Stimulated activated CD8-positive, alpha-beta memory T cell treated with anti-CD3 and anti-CD28 coated beads, Interleukin-4, amount 100 ng/mL, for 4 hours (primary cell): ENCODE results near the gene ANGEL2.
"Not testable (repeated sequence)": the region's sequence is repeated elsewhere in the genome, so short reads cannot be mapped to it uniquely, and the experiment has no call there.

Experiments used
- DNase-seq, 2 donors: peaks; one replicate each; pipeline ENCODE4 v3.0.0-alpha.2; 2020; ENCODE audit warnings: low read depth in 2 of 2, low spot score in 1 of 2

Gene ANGEL2

DNA sequence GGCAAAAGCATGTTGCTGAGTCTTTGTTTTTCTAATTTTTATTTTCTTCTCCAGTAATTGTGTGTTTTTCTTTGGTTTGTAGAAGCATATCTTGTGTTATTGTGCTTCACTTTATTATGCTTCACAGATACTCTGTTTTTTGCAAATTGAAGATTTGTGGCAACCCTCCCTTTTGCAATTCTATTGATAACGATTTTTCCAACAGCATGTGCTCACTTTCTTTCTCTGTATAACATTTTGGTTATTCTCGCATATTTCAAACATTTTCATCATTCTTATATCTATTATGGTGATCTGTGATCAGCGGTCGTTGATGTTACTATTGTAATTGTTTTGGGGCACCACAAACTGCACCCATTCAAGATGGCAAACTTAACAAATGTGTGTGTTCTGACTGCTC lies 3.8 kb upstream of the ANGEL2 start:
- DNase-seq, result no peak

DNA sequence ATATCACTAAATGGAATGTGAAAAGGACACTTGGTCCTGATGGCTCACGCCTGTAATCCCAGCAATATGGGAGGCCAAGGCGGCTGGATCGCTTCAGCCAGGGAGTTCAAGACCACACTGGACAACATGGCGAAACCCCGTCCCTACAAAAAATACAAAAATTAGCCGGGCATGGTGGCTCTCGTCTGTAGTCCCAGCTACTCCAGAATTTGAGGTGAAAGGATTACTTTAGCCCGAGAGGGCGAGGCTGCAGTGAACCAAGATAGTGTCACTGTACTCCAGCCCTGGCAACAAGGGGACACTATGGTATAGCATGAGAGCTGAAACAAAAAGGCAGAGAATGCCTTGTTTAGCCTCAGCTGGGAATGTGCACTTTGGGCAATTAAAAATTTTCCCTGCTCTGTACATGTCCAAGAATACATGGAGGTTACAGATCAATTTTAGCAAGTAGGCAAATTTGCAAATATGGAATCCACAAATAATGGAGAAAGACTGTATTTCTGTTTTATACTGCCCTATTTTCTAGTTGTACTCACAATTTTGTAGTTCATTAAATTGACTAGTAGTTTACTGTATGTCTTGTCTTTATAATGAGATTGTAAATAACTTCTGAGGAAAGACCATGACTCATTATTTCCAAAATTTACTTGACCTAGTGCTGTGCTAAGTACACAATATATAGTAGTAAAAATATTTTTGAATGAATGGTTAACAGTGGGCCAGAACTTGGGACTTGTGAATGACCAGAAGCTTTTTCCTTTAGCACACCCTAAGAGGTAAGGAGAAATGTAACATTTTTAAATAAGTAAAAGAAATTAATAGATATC lies 2.0 kb upstream of the ANGEL2 start:
- DNase-seq, result no peak

DNA sequence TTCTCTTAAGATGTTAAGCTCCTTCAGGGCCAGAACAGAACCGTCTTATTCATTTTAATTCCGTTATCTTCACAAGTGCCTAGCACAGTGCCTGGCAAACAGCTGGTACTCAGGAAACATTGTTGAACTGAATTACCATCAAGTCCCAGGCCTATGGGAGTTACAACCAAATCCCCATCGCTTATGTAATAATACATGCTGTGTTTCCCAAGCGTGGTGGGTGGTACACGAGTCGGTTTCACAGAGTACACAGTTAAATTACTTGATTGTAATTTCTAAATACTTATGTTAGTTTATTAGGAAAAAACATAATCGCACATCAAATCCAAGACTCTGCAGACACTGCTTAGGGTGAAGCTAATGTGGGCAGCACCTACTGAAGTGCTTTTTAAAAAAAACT lies 1.0 kb downstream of the ANGEL2 start:
- DNase-seq, result no peak

DNA sequence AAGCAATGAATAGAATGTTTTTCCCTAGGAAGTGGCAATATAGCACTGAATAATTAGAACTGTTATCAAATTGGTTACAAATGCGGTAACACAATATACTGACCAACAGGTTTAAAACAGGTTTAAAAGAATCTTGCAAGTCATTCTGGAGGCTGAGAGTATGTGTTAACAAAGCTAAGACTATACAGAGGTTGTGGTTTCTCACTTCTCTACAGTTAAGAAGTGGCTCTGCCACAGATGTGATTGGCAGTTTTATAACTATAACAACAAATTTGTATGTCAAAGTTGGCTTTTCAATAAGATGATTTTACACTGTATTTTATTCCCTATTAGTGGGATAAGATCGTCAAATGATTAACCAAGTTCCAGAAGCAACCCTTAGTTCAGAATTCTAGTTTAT lies 7.1 kb downstream of the ANGEL2 start:
- no peak for DNase-seq

DNA sequence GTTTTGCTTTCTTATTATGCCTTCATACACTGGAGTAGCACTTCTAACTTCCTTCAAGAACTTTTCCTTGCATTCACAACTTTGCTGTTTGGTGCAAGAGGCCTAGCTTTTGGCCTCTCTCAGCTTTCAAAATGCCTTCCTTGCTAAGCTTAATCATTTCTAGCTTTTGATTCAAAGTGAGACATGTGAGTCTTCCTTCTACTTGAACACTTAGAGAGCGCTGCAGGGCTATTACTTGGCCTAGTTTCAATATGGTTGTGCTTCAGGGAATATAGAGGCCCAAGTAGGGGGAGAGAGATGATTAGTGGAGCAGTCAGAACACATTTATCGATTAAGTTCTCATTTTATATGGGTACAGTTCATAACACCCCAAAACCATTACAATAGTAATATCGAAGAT lies 12.4 kb downstream of the ANGEL2 start:
- DNase-seq, result no peak

DNA sequence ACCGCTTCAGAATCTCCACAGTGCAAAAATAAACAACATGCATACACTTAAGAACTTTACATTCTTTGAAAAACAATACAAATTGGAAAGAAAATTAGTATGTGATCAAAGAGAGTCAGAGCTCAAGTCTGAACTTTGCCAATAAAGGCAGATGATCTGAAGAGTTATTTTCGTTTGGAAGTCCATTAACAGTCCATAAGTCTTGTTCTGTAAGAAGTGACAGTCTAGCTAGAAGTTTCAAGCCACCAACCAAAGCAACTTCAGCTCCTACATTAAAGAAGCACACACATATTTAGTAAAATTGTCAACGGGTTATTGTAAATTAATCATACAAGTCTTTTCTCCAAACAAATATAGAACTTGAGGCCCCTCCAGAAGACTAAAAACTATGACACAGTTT lies 20.7 kb downstream of the ANGEL2 start:
- DNase-seq, result no peak

DNA sequence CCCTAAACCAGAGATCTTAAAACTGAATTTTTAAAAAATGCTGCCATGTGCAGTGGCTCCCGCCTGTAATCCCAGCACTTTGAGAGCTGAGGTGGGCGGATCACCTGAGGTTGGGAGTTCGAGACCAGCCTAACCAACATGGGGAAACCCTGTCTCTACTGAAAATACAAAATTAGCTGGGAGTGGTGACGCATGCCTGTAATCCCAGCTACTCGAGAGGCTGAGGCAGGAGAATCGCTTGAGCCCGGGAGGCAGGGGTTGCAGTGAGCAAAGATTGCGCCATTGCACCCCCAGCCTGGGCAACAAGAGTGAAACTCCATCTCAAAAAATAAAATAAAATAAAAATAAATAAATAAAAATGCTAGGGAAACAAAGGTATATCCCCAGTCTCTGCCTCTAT lies 21.7 kb downstream of the ANGEL2 start:
- not testable (repeated sequence) for DNase-seq

DNA sequence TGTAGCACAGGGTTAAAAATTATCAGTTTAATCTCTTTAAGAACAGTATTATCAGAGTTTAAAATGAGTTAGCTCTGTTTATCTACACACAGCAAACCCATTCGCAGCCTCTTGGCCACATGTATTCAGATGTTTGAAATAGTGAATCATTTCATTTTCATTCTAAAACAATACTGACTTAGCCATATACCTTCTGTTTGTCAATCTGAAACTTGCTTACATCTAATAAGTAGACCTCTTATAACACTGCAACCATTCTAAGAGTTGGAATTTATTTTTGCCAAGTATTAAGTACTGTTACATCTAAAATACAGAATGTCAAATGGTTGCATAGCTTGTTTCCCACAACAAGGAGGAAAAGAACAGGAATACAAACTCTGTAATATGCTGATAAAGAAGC lies 25.4 kb downstream of the ANGEL2 start:
- DNase-seq, result no peak

DNA sequence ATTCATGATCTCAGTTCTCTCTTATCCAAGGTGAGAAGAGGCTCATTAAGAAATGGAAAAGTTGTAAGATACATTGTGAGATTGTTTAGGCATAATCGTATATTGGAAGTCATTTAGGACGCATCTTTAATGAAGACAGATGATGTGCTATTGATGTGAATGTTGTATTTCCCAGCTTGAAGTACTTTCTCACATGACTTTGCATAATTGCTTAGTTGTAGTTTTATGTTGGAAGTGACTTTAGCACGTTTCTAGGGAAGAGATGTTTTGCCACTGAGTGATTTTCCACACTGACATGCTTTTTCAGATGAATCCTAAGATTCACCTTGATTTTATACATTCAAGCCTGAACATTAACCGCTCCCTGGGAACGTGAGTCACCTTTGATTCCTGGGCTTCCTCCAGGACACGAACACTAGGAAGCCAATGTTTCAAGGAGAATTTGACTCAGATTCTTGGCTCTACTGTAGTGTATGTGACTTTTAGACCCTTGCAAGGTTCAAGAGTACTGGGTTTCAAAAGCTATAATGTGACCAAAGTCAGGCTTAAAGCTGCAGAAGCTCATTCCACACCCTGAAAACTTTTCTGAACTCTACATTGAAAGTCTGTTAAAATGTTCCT lies 27.9 kb downstream of the ANGEL2 start:
- DNase-seq, result no peak

DNA sequence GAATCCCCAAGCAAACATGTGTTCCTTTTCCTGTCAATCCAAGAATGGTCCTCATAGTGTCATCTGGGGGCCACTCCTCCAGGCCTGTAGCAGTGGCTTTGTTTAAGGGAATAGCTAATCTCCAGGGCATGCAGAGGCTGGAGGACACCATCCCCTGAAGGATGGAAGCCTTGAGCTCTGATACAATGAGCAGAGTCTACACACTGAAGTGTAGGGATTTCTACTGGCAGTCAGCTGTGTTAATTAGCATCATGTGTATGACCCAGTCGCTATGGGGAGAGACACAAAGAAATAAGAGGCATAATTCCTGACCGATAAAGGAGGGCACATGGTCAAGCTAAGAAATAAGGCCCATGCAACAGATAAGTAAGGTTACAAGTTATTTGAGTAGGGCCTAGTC lies 29.1 kb downstream of the ANGEL2 start:
- DNase-seq, result no peak

DNA sequence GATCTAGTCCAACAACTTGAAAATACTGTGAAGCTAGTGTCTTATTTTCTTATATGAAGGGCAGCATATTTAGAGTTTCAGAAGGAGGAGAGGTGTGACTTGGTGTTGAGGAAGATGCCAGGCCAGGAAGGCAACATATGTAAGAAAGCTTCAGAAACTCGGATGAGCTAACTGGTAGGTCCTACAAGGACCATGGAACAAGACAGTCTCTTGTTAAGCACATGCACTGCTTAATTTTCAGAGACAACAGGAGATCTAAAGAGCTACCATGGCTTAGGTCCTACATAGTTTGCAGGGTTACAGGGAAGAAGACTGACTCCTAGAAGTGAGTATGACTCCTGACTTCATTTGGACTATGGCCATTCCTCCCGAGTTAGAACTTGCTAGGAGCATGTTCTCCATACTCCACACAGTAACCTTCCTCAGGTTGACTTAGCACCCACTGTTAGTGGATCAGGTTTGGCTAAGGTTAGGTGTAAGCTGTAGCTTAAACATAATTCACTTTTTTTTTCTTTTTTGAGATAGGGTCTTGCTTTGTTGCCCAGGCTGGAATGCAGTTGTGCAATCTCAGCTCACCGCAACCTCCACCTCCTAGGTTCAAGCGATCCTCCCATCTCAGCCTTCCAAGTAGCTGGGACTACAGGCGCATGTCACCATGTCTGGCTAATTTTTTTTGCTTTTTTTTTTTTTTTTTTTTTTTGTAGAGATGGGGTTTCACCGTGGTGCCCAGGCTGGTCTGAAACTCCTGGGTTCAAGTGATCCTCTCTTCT lies 31.0 kb downstream of the ANGEL2 start:
- no peak for DNase-seq

DNA sequence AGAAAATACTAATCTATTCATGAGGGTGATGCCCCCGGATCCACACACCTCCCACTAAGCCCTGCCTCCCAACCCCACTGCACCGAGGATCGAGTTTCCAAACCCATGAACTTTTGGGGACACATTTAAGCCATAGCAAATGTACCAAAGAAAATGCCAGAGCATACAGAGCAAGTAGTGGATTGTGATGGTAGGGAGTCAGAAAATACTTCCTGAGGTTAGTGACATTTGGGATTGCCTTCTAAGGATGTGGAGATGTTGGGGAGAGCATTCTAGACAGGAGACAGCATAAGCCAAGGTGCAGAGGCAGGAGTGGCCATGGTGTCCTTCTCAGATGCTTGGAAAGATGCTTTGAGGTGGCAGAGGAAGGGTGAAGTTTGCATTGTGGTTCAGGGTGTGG lies 32.2 kb downstream of the ANGEL2 start:
- no peak for DNase-seq

DNA sequence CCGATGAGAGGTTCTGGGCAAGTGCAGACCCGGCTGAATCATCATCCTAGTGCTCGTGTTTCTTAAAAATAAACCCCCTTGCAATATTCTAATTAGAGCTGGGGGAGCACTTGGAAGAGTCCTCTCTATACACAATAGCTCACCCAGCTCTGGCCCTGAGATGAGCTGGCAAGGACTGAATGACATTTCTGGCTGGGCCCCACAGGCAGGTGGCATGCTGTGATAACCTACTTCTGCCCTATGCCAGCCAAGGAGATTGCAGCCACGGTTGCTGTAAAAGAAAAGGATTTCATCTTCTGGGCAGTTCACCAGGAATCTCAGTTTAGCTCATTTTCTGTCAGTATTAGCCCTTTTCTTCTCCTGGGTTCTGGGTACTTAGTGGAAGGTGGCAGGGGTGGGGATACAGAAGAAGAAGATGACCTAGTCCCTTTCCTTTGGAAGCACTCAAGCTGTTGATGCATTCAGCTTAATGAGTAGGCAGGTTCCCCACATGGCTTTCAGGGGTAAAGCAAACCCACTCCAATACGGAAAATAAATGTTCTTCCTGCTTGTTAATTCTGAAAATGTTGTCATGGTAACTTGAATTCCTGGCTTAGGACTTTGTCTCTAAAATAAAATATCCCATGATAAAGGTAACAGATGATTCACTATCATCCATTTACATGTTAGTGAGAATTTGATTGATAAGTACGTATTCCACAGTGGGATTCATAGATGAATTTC lies 33.1 kb downstream of the ANGEL2 start:
- no peak for DNase-seq

DNA sequence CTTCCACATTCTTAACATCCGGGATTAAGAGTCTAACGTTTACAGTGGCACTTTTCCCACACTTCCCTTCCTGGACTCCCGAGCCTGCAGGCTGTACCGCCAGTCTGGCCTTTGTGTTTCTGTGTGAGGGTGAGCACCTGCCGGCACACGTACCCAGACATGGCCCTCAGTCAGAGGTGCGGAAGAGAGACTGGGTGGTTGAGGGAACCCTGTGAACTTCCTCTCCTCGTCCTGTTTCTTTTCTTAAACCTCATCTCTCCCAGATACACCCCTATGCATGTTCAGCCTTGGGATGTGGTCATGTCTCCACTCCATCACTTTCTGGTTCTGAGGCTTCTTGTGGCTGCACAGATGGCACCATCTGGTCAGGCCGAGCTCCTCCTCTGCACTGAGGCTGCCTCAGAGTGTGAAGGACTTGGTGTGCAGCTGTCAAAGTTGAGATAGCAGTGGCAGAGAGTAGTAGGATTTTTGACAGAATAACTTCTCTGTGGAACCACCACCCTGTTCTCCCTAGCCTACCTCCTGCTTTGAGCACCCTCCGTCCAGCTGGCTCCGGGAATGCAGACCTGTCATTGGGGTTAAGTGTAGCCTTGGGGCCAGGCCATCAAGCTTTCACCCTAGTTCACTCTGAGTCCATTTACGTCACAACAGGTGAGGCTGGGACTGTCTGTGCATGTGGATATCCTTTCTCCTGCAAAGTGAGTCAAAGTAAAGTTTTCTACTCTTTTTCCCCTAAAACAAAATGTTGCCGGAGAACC lies 33.9 kb downstream of the ANGEL2 start:
- DNase-seq, result no peak

DNA sequence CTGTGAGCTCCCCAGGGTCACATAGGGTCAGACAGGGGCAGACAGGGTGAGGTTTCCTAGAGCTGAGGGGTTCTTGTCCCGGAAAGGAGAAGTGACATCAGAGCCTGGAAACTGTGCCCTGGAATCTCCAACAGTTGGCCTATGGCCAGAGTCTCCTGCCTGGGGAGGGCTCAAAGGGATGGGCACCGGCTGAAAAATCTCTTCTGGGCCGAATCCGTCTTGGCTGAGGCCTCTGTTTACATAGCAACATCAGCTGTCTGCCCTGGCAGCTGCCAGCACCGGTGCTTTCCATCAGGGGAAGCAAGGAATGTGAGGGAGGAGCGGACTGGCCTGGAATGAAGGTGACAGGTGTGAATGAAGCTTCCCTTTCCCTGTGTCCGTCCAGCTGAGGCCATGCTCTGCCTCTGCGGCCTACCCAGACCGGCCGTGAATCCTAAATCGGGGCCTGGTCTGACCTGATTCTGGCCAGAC lies 34.6 kb downstream of the ANGEL2 start:
- DNase-seq, result no peak

DNA sequence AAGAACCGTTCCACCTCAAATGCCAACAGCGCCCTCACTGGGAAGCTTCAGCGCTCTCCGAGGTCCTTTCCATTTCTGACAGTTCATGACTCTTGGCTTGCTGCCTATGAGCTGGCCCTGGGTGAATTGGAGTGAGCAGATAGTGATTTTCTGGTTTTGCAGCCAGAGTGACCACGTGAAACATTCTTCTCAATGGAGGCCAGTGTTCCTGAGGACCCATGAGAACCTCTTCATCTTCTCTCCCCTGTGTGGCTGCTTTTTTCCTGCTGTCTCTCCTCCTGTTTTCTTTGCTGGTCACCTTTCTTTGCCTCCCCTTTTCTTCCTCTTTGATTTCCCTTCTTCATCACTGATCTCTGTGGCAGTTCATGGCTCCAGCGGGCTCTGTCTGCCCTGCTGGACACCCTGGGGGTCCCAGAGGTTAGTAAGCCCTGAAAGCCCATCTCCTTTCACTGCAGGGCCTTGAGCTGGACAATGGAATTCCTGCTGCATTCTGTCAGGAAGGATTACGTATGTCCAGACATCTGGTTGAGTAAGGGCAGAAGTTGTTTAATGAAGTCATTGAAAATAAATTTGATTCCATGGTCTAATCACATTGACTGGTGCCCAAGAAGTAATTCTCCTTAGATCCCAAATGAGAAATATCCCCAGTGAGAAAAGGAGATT lies 35.4 kb downstream of the ANGEL2 start:
- DNase-seq, result no peak

DNA sequence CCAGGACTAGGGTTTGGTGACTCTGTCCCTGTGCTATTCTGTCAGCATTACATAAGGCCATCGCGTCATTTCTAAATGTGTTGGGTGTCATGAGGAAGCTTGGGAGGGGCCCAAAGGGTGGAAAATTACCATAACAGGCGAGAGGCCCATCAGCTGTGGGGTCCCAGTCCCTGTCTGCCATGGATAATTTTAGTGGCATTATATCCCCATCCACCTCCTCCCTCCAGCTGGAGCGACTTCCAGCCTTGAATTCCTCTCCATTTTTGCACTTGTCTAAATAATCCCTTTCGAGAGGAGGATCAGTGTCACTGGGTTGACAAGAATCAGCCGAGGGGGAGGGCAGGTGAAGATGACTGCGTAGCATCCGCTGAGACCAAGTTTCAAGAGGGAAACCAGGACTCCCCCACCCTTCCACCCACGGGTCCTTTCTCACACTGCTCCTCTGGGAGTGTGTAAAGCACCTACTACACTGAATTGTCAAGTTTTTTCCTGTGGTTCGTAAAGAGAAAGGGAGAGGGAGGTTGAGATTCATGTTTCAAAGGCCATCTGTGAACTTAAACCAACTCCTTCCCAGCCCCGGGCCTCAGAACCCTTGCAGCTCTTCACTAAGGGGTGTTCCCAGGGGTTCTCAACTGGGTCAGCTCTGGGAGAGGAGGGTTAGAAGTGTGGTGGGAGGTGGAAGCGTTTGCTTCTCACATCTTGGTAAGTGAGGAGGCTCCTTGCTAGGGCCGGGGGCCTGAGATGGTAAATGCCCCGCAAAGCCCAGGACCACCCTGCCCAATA lies 36.1 kb downstream of the ANGEL2 start:
- DNase-seq, result no peak

DNA sequence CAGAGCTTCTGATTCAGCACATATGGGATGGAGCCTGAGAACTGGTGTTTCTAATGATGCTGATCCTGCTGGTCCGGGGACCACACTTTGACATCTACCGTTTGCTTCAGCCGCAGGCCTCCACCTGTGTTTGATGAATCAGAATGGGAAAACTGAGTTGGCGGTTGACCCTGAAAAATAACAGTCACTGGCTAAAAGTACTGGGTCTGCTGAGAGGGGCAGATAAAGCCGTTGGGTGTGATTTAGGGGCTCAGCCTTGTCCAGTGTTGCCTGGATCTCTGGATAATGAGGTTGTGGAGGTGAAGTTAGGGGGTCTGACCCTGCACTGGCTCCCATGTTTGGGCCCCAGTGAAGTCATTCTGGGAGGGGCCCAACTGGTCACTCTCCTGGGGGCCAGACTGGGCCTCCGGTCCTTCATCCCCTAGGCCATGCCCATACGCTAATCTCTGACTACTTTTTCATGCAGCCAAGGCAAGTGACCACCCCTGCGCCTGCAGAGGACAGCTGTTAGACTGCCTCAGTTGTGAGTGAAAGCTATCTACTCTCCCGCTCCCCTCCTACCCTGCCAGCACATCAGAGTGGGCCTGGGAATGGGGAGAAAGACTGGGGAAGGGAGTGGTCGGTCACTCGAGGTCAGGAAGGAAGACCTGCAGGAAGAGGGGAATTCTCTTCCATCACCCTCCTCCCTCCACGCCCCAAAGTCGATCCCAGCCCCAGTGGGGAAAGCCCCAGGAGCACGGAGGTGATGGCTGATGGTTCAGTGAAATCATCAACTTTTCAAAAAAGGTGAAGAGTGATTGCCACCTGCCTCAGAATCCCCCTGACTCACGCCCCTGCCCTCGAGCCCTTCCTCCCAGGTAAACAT lies 37.7 kb downstream of the ANGEL2 start:
- no peak for DNase-seq
